Stimulated activated naive CD8-positive, alpha-beta T cell treated with anti-CD3 and anti-CD28 coated beads, Interleukin-15, amount 100 ng/mL, for 72 hours (primary cell): ENCODE measurements around the gene EBF3.

Experiments used
- ATAC-seq: fragments of 150-1000 bp; cut with Tn5 transposase; 2 replicates; pipeline ENCODE4 v1.10.0; 2021; ENCODE audit warnings: mild to moderate bottlenecking, moderate library complexity
- DNase-seq, 2 donors: peaks; one replicate each; pipeline ENCODE4 v3.0.0; 2021 to 2022
- H3K27ac Mint-ChIP-seq, 2 donors: one replicate each; pipeline ENCODE4 v1.8.0; 2022; ENCODE audit warnings: mild to moderate bottlenecking in 2 of 2, mixed read lengths in 2 of 2, moderate library complexity in 2 of 2
- H3K27me3 Mint-ChIP-seq: one replicate; pipeline ENCODE4 v1.8.0; 2022; ENCODE audit warnings: mixed read lengths
- H3K4me1 Mint-ChIP-seq: one replicate; pipeline ENCODE4 v1.8.0; 2022; ENCODE audit warnings: mild to moderate bottlenecking, mixed read lengths
- H3K4me3 Mint-ChIP-seq, 2 donors: one replicate each; pipeline ENCODE4 v1.8.0; 2022; ENCODE audit warnings: mild to moderate bottlenecking in 2 of 2, mixed read lengths in 2 of 2, moderate library complexity in 1 of 2
- H3K9me3 Mint-ChIP-seq, 2 donors: one replicate each; pipeline ENCODE4 v1.8.0; 2022; ENCODE audit warnings: mixed read lengths in 2 of 2

The EBF3 gene

DNA sequence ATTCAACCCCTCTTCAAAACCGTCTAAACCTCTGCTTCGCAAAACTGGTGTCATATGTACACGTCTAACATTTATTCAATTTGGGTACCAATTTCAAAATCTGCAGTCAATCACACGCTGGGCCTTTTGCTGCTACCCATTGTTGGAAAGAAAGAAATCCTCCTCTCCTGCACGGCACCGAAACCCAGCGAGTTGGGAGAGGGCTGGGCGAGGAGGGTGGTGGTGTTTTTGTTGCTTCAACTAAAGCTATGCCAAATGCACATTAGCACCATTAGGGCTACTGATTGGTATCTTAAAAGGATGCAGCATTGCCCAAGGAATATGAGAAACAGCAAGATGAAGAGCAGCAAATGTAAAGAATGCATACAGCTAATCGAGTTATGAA lies 7.8 kb downstream of the EBF3 start:
- peaks cover 91% of the 10 kb centered on the region for H3K27me3 Mint-ChIP-seq
- no peak overlapping the region for H3K27ac Mint-ChIP-seq
- H3K4me3 Mint-ChIP-seq: no peak overlapping the region
- no peaks in the 10 kb centered on the region for H3K9me3 Mint-ChIP-seq
- DNase-seq (no peak), ATAC-seq (no peak)
- H3K4me1 Mint-ChIP-seq: peaks cover 22% of the 10 kb centered on the region

DNA sequence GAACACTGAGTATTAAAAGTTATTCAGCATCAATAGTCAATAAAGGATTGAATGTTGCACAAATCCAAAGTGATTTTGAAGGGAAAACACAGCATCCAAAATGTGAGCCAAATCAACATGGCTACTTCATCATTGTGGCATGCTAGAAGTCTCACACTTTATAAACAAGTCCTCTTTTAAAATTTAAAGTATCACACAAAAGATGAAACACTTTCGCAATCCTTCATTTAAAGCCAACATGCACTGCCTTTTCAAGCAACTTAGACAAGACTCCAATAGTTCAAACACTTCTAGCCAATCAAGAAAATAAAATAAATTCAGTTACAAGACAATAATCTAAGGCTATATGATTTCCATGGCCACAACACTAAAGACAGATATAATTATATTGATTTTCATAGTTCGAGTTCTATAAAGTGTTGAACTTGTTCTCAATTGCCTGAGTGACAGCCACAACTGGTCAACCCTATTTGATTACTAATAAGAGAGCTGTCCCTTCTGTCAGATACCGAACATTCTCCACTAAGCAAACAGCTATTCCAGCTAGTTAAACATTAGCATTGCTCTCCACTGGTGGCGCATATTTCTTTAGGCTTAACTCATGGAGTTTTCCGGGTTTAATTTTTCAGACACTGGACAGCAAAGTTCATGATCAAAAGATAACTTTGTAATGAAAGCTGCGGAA lies 8.3 kb downstream of the EBF3 start:
- H3K4me1 Mint-ChIP-seq: peaks cover 16% of the 10 kb centered on the region
- no peak for DNase-seq
- ATAC-seq: no peak
- no peaks in the 10 kb centered on the region for H3K9me3 Mint-ChIP-seq
- H3K27me3 Mint-ChIP-seq: peaks cover 91% of the 10 kb centered on the region
- no peak overlapping the region for H3K4me3 Mint-ChIP-seq
- H3K27ac Mint-ChIP-seq: no peak overlapping the region

DNA sequence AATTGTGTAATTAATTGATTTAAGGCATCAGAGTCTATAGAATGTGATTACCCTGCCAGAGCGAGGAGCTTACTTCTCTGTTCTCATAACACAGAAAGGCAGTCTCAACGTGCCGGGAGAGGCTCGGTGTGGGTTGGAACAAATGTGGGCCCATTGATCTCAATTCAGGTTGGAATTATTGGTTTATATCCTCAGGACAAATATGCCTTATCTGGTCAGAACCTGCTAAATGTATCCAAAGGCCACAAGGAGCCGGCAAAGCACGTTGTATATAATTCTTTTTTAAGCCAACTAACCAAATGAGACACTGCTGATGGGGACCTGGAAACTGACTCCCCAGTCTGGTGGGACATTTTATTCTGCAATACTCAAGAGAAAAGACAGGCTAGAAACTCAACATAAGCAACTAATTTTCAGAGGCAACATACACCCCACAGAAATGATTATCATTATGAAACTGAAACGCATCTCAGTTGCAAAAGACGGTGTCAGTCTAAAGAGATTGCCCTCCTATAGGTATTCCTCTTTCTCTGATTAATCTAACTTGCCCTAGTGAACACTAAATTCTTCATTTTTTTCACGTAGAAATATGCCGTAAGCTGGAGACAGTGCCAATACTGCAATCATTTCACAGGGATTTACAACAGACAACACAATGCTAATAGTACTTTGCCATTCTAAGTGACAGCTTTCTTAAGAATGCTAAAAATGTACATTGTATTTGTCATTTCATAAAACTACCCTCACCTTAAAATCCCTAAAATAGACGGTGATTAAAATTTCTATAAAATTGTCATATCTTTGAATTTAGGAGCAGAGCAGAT lies 9.4 kb downstream of the EBF3 start:
- DNase-seq (no peak), ATAC-seq (no peak)
- Mint-ChIP-seq H3K9me3 (no peaks in the 10 kb centered on the region), H3K27me3 (peaks cover 91% of the 10 kb centered on the region), H3K4me1 (peaks cover 7% of the 10 kb centered on the region), H3K4me3 (no peak overlapping the region), H3K27ac (no peak overlapping the region)

DNA sequence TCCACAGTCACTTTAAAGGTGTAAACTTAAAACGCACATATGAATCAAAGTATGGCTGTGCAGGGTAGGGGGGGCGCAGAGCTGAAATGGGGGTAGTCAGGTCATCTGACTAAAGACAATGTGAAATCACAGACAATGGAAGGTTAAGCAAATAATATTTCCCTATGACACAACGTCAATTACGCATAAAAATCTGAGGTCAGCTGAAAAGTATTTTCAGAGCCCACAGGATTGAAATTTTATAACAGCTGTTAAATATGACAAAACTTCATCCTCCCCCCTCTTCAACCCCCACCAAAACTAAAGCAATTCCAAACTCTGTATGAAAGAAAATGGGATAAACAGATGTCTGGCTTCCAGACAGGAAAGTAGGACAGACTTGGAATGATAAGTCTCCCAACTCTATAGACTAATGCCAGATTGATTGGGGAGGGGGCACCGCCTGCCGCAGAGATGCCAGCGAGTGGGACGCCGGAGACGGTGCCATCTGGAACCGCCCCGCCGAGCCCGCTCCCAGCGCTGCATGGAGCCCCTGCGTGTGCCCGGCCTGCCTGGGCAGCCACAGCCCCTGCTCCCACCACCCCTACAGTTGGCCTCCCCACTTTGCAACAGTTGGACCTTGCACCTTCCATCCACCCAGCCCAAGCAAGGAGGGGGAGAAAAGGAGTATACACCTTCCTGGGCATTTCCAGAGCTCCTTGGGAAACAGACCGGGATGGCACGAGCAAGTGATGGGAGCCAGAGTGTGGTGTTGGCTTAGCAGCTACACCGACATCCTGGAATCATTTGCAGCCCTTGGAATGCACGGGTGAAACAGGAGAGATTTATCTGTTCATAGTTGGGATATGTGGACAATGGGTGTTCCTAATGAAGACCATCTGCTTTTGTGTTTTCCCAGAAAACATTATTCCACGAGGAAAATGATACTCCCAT lies 10.7 kb downstream of the EBF3 start:
- Mint-ChIP-seq H3K4me1 (peaks cover 4% of the 10 kb centered on the region), H3K4me3 (no peak overlapping the region), H3K27ac (no peak overlapping the region), H3K9me3 (no peaks in the 10 kb centered on the region), H3K27me3 (peaks cover 98% of the 10 kb centered on the region)
- no peak for ATAC-seq
- DNase-seq: no peak

DNA sequence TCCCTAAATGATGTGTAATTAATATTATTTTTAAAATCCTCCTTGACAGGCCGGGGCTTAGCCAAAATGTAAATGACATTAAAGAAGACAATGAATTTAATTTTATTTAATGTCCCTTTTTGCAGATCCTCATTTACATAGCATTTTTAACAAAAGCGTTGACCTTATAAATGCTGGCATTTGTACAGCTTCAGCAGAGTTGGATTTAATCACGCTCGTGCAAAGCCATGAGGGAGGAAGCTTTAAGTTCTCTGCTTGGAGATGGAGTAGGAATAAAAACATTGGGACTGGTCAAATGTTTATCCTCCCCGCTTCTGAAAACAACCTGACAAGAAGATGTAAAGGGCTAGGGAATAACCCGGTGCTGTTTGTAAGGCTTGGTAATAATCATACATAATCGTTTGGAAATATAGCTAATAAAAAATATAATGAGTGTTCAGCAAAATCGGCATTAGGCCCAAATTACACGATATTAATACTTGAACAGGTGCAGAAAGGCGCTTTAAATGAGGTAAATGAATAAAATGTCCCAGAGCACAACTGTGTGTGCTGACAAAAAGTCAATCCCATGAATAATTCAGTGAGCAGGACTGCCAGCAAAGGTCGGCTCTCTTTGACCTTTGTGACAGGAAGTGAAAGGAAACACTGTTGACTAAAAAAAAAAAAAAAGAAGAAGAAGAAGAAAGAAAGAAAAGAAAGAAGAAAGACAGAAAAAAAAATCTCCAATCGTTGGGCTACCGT lies 11.5 kb downstream of the EBF3 start:
- H3K4me1 Mint-ChIP-seq: no peaks in the 10 kb centered on the region
- ATAC-seq: no peak
- no peak overlapping the region for H3K27ac Mint-ChIP-seq

DNA sequence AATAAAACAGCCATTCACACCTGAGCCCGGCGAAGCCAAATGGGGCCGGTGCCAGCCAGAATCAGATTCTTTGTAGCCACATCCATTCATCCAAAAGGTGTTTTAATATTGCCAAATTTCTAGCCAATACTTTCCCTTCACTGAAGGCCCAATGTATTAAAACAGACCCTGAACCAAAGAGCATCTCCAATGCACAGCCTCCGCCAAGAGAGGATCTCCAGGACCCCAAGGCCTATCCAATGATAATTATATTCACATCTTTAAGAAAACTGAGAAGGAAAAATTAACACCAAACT lies 12.2 kb downstream of the EBF3 start:
- Mint-ChIP-seq H3K9me3 (no peaks in the 10 kb centered on the region), H3K4me1 (no peaks in the 10 kb centered on the region), H3K27me3 (peaks cover 87% of the 10 kb centered on the region), H3K27ac (no peak overlapping the region), H3K4me3 (no peak overlapping the region)
- no peak for DNase-seq
- ATAC-seq: no peak

More for the DNA sequence above, 11.5 kb downstream of the EBF3 start:
- H3K9me3 Mint-ChIP-seq: no peaks in the 10 kb centered on the region
- no peak overlapping the region for H3K4me3 Mint-ChIP-seq
- no peak for DNase-seq
- H3K27me3 Mint-ChIP-seq: peaks cover 93% of the 10 kb centered on the region

DNA sequence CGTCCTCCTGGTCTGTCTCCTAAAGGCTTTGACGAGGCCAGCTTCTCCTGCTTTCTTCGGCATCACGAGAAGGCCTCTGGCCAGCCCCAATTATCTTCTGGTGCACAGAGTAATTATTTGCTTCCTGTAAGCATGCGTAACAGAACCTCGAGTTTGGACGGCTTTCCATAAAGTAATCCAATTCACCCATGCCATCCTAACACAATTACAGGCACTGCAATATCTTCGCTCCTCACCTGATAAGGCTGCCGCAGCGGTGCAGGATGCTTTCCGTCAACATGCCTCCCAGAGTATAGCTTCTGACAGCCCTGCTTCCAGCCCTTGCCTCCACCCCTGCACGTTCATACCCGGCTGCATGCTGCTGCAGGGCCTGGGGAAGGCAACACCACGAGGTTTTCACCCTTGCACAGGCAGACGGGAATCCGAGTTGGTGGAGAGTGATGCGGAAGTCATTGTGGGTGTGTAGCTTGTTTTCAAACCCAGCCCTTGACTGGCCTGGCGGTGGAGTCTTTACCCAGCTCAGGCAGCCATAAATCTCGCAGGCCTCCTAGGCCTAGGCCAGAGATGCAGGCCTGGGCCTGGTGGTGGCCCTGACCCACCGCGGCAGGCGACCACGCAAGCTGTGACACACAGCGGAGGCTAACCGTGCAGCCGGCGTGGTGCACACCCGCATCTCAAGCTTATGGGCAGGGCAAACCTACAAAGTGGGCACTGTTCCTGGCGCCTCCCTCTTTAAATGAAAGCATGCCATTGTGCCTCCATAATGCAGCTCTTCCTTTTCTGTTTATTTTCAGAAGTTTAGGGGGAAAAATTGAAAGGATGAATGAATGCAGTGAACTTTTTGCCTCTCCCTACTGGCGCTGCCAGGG lies 12.7 kb downstream of the EBF3 start:
- no peak for DNase-seq

DNA sequence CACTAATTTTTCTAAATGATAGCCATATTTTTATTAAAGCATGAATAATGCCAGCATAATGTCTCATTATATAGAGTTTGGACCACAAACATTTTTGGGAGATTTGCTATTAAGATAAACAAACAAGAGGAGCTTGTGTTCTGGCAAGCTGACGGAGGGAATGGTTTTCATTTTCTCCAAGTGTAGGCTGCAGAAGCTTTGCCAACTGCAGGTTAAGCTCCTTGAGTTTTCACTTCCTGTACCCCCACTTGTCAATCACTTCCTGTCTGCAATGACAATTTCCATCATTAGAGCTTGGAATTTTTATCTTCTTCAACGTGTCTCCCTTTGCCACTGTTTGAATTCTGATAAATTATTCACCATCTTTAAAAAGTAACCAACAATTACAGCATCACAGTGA lies 13.4 kb downstream of the EBF3 start:
- Mint-ChIP-seq H3K4me3 (no peak overlapping the region), H3K4me1 (no peaks in the 10 kb centered on the region), H3K9me3 (no peaks in the 10 kb centered on the region), H3K27me3 (peaks cover 83% of the 10 kb centered on the region), H3K27ac (no peak overlapping the region)
- ATAC-seq (no peak), DNase-seq (no peak)

More for the DNA sequence above, 12.7 kb downstream of the EBF3 start:
- no peak for ATAC-seq
- H3K27ac Mint-ChIP-seq: no peak overlapping the region
- no peaks in the 10 kb centered on the region for H3K9me3 Mint-ChIP-seq
- H3K4me3 Mint-ChIP-seq: no peak overlapping the region
- peaks cover 83% of the 10 kb centered on the region for H3K27me3 Mint-ChIP-seq
- no peaks in the 10 kb centered on the region for H3K4me1 Mint-ChIP-seq

DNA sequence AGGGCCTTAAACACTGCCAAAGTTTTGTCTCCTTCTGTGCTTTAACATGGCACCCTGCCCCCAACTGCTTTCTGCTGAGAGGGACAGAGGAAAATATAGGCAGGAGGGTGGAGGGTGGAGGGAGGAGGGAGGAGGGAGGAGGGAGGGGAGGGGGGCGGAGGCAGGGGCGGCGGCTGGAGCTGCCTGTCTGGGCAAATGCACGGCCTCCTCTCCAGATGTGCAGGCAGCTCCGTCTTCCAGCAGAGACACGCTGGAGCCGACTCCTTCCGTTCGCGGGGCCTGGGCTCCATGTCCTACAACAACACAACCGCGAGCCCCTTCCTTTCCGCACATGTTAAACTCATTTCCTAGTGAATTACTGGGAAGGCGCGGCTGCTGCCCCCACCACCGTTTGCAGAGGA lies 14.2 kb downstream of the EBF3 start:
- no peak for ATAC-seq
- no peak for DNase-seq
- H3K4me3 Mint-ChIP-seq: no peak overlapping the region
- peaks cover 80% of the 10 kb centered on the region for H3K27me3 Mint-ChIP-seq
- no peaks in the 10 kb centered on the region for H3K9me3 Mint-ChIP-seq
- no peak overlapping the region for H3K27ac Mint-ChIP-seq
- H3K4me1 Mint-ChIP-seq: no peaks in the 10 kb centered on the region

DNA sequence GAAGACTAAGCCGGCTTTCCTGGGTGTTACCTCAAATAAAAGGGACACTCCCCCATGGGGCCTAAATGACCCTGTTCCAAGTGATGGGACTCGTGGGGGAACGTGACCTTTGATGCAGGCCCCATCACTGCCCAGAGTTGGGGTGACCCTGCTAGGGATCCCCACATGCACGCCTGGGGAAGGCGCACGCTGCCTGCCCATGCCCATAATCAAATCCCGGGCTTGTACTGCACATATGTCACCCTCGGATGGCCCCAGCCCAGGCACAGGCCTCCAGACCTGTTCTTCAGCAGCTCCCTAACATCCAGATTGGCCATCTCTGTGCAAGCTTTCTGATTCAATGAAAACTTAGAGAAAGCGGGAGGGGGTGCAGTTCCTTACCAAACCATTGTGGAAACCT lies 14.7 kb downstream of the EBF3 start:
- H3K4me3 Mint-ChIP-seq: no peak overlapping the region
- peaks cover 75% of the 10 kb centered on the region for H3K27me3 Mint-ChIP-seq
- no peaks in the 10 kb centered on the region for H3K9me3 Mint-ChIP-seq
- H3K27ac Mint-ChIP-seq: no peak overlapping the region
- no peaks in the 10 kb centered on the region for H3K4me1 Mint-ChIP-seq
- no peak for DNase-seq
- ATAC-seq: no peak

DNA sequence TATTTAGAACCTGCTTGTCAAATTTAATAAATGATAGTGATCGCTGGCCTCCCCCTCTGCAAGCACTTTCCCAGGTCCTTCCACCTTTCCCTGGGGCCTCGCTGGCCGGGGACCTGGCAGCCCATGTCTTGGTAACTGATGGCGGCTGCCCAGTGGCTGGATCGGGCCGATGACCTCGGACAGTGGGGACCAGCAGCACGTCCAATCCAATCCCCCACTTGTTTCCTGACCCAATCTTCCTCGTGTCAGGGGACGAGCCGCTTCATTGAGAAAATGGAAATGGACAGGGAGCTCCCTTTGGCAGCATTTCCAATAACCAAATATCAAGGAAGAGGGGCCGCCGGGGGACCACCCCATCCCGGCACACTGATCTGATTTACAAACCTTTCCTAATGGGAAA lies 17.2 kb downstream of the EBF3 start:
- no peak for DNase-seq
- H3K27ac Mint-ChIP-seq: no peak overlapping the region
- H3K4me3 Mint-ChIP-seq: no peak overlapping the region
- H3K27me3 Mint-ChIP-seq: peaks cover 52% of the 10 kb centered on the region
- no peaks in the 10 kb centered on the region for H3K9me3 Mint-ChIP-seq
- no peak for ATAC-seq
- no peaks in the 10 kb centered on the region for H3K4me1 Mint-ChIP-seq

DNA sequence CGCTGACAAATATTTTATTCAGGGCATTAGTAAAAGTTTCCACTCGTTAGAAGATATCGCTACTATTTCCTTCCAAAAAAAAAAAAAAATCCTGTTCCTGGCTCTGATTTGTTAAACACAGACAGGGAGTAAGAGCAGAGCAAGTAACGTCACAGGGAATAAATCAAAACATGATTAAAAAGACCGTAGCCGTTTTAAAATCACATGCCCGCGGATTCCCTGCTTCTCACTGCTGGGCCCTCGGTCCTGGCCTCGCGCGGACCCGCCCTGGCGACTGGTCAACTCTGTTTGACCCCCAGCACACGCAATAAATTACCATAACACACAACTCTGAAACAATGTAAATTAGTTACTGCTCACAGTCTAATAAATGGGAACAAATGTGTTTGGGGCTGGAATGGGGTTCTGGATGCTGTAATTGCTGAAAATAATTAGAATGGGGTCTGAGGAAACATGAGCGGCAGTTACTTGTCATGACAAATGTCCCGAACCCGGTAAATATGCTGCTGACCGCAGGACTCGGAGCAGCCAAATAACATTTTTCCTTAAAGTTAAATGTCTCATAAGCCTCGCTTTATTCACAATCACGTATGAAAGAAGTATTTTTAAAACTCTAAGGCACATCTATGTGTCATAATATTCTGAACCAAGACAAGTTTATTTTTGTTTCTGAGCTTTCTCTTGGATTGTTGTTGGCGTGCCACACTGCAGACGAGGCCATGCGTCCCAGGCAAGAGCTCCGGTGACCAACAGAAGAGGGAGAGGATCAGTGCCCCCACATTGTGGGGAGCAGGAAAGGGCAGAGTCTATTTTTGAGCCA lies 17.9 kb downstream of the EBF3 start:
- peaks cover 47% of the 10 kb centered on the region for H3K27me3 Mint-ChIP-seq
- H3K9me3 Mint-ChIP-seq: no peaks in the 10 kb centered on the region
- ATAC-seq (no peak), DNase-seq (no peak)
- no peak overlapping the region for H3K4me3 Mint-ChIP-seq
- H3K27ac Mint-ChIP-seq: no peak overlapping the region
- H3K4me1 Mint-ChIP-seq: no peaks in the 10 kb centered on the region

DNA sequence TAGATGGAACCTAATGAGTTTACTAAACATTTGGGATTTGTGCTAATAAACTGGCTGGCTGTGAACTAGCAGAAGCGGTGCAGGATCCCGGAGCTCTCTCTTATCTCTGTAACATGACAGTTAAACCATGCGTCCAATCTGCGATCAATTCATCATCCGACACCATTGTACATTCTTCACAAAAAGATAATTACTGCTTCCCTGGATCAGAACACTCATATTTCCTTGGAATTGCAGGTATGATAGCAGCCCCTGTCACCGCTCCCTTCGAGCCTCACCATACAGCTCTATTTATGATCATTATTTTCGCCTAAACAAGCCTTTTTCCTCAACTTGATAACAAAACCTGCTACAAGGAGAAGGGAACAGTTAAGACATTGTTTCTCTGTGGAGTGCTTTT lies 18.5 kb downstream of the EBF3 start:
- Mint-ChIP-seq H3K9me3 (no peaks in the 10 kb centered on the region), H3K4me3 (no peak overlapping the region), H3K27ac (no peak overlapping the region), H3K27me3 (peaks cover 47% of the 10 kb centered on the region), H3K4me1 (no peaks in the 10 kb centered on the region)
- ATAC-seq (no peak), DNase-seq (no peak)

DNA sequence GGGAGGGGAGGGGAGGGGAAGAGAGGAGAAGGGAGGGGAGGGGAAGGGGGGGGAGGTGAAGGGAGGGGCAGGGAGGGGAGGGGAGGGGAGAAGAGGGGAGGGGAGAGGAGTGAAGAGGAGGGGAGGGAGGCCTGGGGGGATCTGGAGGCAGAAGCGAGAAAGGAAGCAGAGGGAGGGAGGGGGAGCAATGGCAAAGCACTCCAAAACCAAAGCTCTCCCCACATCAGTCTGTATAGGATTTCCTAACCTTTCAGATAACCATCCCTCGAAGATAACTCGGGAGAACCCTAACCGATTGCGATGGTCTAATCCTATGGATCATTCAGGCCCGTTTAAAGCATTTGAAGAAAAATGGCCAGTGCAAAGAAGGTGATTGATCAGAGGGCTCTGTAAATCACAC lies 19.0 kb downstream of the EBF3 start:
- Mint-ChIP-seq H3K4me3 (no peak overlapping the region), H3K27me3 (peaks cover 47% of the 10 kb centered on the region), H3K4me1 (no peaks in the 10 kb centered on the region), H3K27ac (no peak overlapping the region), H3K9me3 (no peaks in the 10 kb centered on the region)
- DNase-seq: no peak
- no peak for ATAC-seq
